ENCODE results near the gene PLEKHM3. TPM values are rescaled to one million over a fixed set of nuclear protein-coding genes. Genes with fewer than 3 reads are reported as not detected.

PLEKHM3 gene
- total RNA-seq, 2 donors from 2014 or later = 14.0 to 15.2 TPM

DNA sequence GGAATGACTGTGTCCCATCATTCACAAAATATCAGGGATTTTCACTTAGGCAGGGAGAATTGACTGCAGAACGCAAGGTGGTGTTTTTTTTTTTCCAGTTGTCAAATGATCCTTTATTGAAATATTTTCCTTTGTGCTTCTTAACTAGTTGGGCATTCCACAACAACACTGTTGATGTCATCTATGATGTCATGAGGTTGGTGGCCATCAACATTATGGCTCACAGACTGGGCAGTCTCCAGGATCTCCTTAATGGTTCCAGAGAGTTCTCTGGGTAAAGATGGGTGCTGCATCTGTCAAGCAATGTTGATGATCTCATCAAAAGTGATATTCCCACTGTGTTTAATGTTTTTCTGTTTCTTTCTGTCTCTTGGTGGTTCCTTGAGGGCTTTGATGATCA, 31.8 kb upstream of the PLEKHM3 start:
- DNase-seq = no peak
- Histone ChIP-seq H3K36me3 (replicated peaks in 1 of 2; ENCODE audit: insufficient read depth in 1 of 2, low read depth in 2 of 2) (no peaks in the 10 kb centered on the region), H3K9me3 (no peaks in the 10 kb centered on the region), H3K4me1 (no peaks in the 10 kb centered on the region), H3K4me3 (no peak overlapping the region), H3K27me3 (no peaks in the 10 kb centered on the region), H3K27ac (no peak overlapping the region)
- TF ChIP-seq POLR2A (IDR thresholded peaks at IDR 0.05) = no peak
- TF ChIP-seq, protein P1, sequence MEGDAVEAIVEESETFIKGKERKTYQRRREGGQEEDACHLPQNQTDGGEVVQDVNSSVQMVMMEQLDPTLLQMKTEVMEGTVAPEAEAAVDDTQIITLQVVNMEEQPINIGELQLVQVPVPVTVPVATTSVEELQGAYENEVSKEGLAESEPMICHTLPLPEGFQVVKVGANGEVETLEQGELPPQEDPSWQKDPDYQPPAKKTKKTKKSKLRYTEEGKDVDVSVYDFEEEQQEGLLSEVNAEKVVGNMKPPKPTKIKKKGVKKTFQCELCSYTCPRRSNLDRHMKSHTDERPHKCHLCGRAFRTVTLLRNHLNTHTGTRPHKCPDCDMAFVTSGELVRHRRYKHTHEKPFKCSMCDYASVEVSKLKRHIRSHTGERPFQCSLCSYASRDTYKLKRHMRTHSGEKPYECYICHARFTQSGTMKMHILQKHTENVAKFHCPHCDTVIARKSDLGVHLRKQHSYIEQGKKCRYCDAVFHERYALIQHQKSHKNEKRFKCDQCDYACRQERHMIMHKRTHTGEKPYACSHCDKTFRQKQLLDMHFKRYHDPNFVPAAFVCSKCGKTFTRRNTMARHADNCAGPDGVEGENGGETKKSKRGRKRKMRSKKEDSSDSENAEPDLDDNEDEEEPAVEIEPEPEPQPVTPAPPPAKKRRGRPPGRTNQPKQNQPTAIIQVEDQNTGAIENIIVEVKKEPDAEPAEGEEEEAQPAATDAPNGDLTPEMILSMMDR (IDR thresholded peaks at IDR 0.05) = no peak
- intact Hi-C loops (cut with DNase I) = no loop called here
- 92 to 100% methylated on average over 1 of the region's 1 CpG for WGBS, 2 donors
- no peak for ATAC-seq

DNA sequence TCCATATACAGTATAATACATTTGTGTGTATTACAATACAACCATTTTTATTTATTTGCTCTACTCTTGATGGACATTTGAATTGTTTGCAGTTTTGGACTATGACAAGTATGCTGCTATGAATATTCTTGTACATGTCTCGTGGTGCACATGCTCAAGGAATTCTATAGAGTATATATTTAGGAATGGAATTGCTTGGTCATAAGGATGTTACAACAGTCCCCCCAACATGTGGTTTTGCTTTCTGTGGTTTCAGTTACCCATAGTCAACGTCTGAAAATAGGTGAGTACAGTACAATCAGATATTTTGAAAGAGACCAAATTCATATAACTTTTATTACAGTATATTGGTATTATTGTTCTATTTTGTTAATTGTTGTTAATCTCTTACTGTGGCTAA, 24.1 kb upstream of the PLEKHM3 start:
- intact Hi-C loops (cut with DNase I) = no loop called here
- no peaks in the 10 kb centered on the region for H3K27me3 ChIP-seq
- DNase-seq = no peak

GRCh38 chr2:208049006-208049405, 23.7 kb upstream of the PLEKHM3 start:
- H3K4me1 ChIP-seq = no peaks in the 10 kb centered on the region
- TF ChIP-seq, protein P1 (IDR thresholded peaks at IDR 0.05) = no peak
- no peak for TF ChIP-seq POLR2A (IDR thresholded peaks at IDR 0.05)
- no peak for DNase-seq
- H3K27me3 ChIP-seq = no peaks in the 10 kb centered on the region
- no peak for ATAC-seq
- WGBS, 2 donors = 74 to 80% methylated on average over 4 of the region's 4 CpGs
- intact Hi-C loops (cut with DNase I) = no loop called here
- H3K4me3 ChIP-seq = no peak overlapping the region
- no peak overlapping the region for H3K27ac ChIP-seq
- H3K9me3 ChIP-seq = no peaks in the 10 kb centered on the region
- no peaks in the 10 kb centered on the region for H3K36me3 ChIP-seq (replicated peaks in 1 of 2; ENCODE audit: insufficient read depth in 1 of 2, low read depth in 2 of 2)

More for the DNA sequence above, 24.1 kb upstream of the PLEKHM3 start:
- Histone ChIP-seq H3K9me3 (no peaks in the 10 kb centered on the region), H3K4me1 (no peaks in the 10 kb centered on the region), H3K27ac (no peak overlapping the region), H3K36me3 (replicated peaks in 1 of 2; ENCODE audit: insufficient read depth in 1 of 2, low read depth in 2 of 2) (no peaks in the 10 kb centered on the region), H3K4me3 (no peak overlapping the region)
- 64 to 71% methylated on average over 2 of the region's 2 CpGs for WGBS, 2 donors
- no peak for TF ChIP-seq POLR2A (IDR thresholded peaks at IDR 0.05)
- TF ChIP-seq, protein P1 (IDR thresholded peaks at IDR 0.05) = no peak
- no peak for ATAC-seq

DNA sequence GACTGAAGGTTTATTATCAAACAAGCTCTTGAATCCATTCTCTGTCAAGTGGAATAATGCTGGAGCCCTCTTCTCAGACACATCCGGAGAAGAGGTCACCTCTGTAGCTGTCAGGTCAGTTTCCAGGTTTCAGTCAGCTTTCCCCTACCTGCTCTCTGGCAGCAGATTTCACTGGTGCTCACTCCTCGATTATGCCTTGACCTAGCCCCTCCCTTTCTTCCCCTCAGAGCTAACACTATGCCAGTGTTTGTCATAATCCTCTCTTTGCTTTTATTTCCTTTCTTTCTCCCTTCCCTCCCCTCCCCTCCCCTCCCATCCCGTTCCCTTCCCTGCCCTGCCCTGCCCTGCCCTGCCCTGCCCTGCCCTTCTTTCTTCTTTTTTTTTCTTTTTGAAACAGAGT, 22.5 kb upstream of the PLEKHM3 start:
- H3K9me3 ChIP-seq = no peaks in the 10 kb centered on the region
- TF ChIP-seq, protein P1 (IDR thresholded peaks at IDR 0.05) = no peak
- no peak for TF ChIP-seq POLR2A (IDR thresholded peaks at IDR 0.05)
- no peak for ATAC-seq
- H3K27me3 ChIP-seq = no peaks in the 10 kb centered on the region
- WGBS, 2 donors = 27 to 52% methylated on average over 2 to 3 of the region's 3 CpGs
- DNase-seq = no peak
- intact Hi-C loops (cut with DNase I) = no loop called here
- no peak overlapping the region for H3K27ac ChIP-seq
- no peaks in the 10 kb centered on the region for H3K36me3 ChIP-seq (replicated peaks in 1 of 2; ENCODE audit: insufficient read depth in 1 of 2, low read depth in 2 of 2)
- H3K4me1 ChIP-seq = no peaks in the 10 kb centered on the region
- H3K4me3 ChIP-seq = no peak overlapping the region

GRCh38 chr2:208046686-208047085, 21.4 kb upstream of the PLEKHM3 start:
- intact Hi-C loops (cut with DNase I) = no loop called here
- Histone ChIP-seq H3K9me3 (no peaks in the 10 kb centered on the region), H3K27me3 (no peaks in the 10 kb centered on the region), H3K36me3 (replicated peaks in 1 of 2; ENCODE audit: insufficient read depth in 1 of 2, low read depth in 2 of 2) (no peaks in the 10 kb centered on the region), H3K4me1 (no peaks in the 10 kb centered on the region), H3K4me3 (no peak overlapping the region), H3K27ac (no peak overlapping the region)
- ATAC-seq (no peak), DNase-seq (no peak)
- WGBS, 2 donors = 85 to 88% methylated on average over 4 of the region's 4 CpGs
- TF ChIP-seq, protein P1 (IDR thresholded peaks at IDR 0.05) = no peak
- no peak for TF ChIP-seq POLR2A (IDR thresholded peaks at IDR 0.05)
